Bronchial epithelial cell (primary cell): ENCODE data around the gene RPS14. TPM values are rescaled to one million over a fixed set of nuclear protein-coding genes. Genes with fewer than 3 reads are reported as not detected.

ENCODE experiments used
- DNase-seq: peaks from one replicate; pipeline ENCODE4 v3.0.0-alpha.2; 2010; ENCODE audit warnings: low read depth
- FAIRE-seq: peaks from 2 replicates; lab custom pipeline; 2011; peaks lifted over from hg19 to GRCh38; lab: Jason Lieb, UNC
- H3K27me3 ChIP-seq: 2 replicates; pipeline ENCODE4 v1.5.1; 2011; ENCODE audit warnings: low read length; ENCODE audit not compliant: control insufficient read depth, insufficient read depth
- H3K36me3 ChIP-seq: 2 replicates; pipeline ENCODE4 v1.5.1; 2011; ENCODE audit warnings: low read length; ENCODE audit not compliant: control insufficient read depth, insufficient read depth
- H3K4me3 ChIP-seq: 2 replicates; pipeline ENCODE4 v1.5.1; 2011; ENCODE audit warnings: mild to moderate bottlenecking, low read depth, low read length, control low read depth
- CTCF ChIP-seq: IDR thresholded peaks from 2 replicates; pipeline ENCODE4 v1.5.1; 2011; ENCODE audit warnings: mild to moderate bottlenecking, moderate library complexity, low read length, control low read depth, inconsistent platforms; ENCODE audit not compliant: insufficient read depth, severe bottlenecking
- total RNA-seq: library from RNA; depleted of rRNA; stranded (reverse); fragments of >200 nt; gene quantifications from 2 replicates; pipeline ENCODE4 v1.2.1, GENCODE V29; 2014

The RPS14 gene
- total RNA-seq, 1 donor from 2014 or later: 8,789 TPM

GRCh38 chr5:150397782-150398721, 51.5 kb downstream of the RPS14 start:
- no peak for FAIRE-seq
- DNase-seq: no peak
- Histone ChIP-seq H3K27me3 (no peaks in the 10 kb centered on the region), H3K4me3 (no peak overlapping the region), H3K36me3 (peaks cover 29% of the 10 kb centered on the region)
- no peak for TF ChIP-seq CTCF

- Histone ChIP-seq H3K36me3 (peaks cover 31% of the 10 kb centered on the region), H3K4me3 (no peak overlapping the region), H3K27me3 (no peaks in the 10 kb centered on the region)
- no peak for TF ChIP-seq CTCF
- DNase-seq (peak; percentile 41), FAIRE-seq (peak; percentile 52)
Observed at GRCh38 chr5:150397146-150397781, 52.3 kb downstream of the RPS14 start.

GRCh38 chr5:150396267-150396666, 53.3 kb downstream of the RPS14 start:
- TF ChIP-seq CTCF: no peak
- FAIRE-seq (no peak), DNase-seq (no peak)
- H3K27me3 ChIP-seq: no peaks in the 10 kb centered on the region
- peaks cover 40% of the 10 kb centered on the region for H3K36me3 ChIP-seq
- H3K4me3 ChIP-seq: no peak overlapping the region

- H3K4me3 ChIP-seq: no peak overlapping the region
- FAIRE-seq: no peak
- no peak for TF ChIP-seq CTCF
- H3K27me3 ChIP-seq: no peaks in the 10 kb centered on the region
- no peak for DNase-seq
- H3K36me3 ChIP-seq: peaks cover 42% of the 10 kb centered on the region
Observed at GRCh38 chr5:150395688-150395975, 53.9 kb downstream of the RPS14 start.

- no peak overlapping the region for H3K4me3 ChIP-seq
- peaks cover 41% of the 10 kb centered on the region for H3K36me3 ChIP-seq
- no peak for TF ChIP-seq CTCF
- DNase-seq: no peak
- peak; percentile 13 for FAIRE-seq
- no peaks in the 10 kb centered on the region for H3K27me3 ChIP-seq
Observed at GRCh38 chr5:150394912-150395687, 54.4 kb downstream of the RPS14 start.
